HCT116 (cell line): ENCODE data around the gene KIF21B. TPM values are rescaled to one million over a fixed set of nuclear protein-coding genes. Genes with fewer than 3 reads are reported as not detected.

Experiments
- ATAC-seq: fragments of 200-7000 bp; cut with Tn5 transposase; 2 replicates; pipeline ENCODE4 v1.9.1; 2020; ENCODE audit warnings: mild to moderate bottlenecking, moderate library complexity
- BruUV-seq: library from RNA; stranded (reverse); fragments of 400-500 nt; replicated peaks from 2 replicates; lab custom pipeline; 2021; lab: Mats Ljungman, UMichigan
- CTCF ChIA-PET: fragments of 300-600 bp; sonication (Branson Sonifier 250); formaldehyde crosslinking; loops from one replicate; lab custom pipeline; 2021; ENCODE audit warnings: antibody characterized with exemption; lab: Charles Lee
- POLR2A ChIA-PET: fragments of 300-600, 350-600 bp; sonication (Branson Sonifier 250); formaldehyde crosslinking; loops from one replicate; lab custom pipeline; 2021; ENCODE audit warnings: antibody characterized with exemption; lab: Charles Lee
- RAD21 ChIA-PET, 2 experiments: fragments of 300-600 bp; sonication (Branson Sonifier 250); formaldehyde crosslinking; loops; one replicate each; lab custom pipeline; 2023; ENCODE audit warnings: low total read pairs in 2 of 2; ENCODE audit not compliant: uncharacterized antibody in 2 of 2, unreplicated experiment in 2 of 2, low non-redundant PET in 1 of 2; lab: Charles Lee
- DNase-seq: peaks from one replicate; pipeline ENCODE4 v3.0.0-alpha.2; 2010; ENCODE audit warnings: low read depth, low spot score
- H2AFZ ChIP-seq: fragments of 200-600 bp; shearing (Covaris generic), sonication (generic); 2 replicates; pipeline ENCODE4 v1.6.1; 2017; ENCODE audit warnings: low read depth, mixed run types, mixed read lengths, antibody characterized with exemption, low read length; ENCODE audit not compliant: poor library complexity, severe bottlenecking
- H3K27ac ChIP-seq: 2 replicates; pipeline ENCODE4 v1.5.1; 2012; ENCODE audit warnings: low read depth, low read length
- H3K27me3 ChIP-seq: fragments of 200-600 bp; sonication (generic); 2 replicates; pipeline ENCODE4 v1.6.1; 2016; ENCODE audit warnings: mixed run types, low read length, mixed read lengths; ENCODE audit not compliant: insufficient read depth
- H3K36me3 ChIP-seq, 2 experiments: fragments of 200-500 bp in 1 of 2; fragments of 200-600 bp in 1 of 2; sonication (Bioruptor generic) in 1 of 2; sonication (generic) in 1 of 2; 2 replicates each; pipeline versions ENCODE4 v1.5.1 to v1.6.1; 2014 to 2016; ENCODE audit warnings: low read length in 2 of 2, inconsistent platforms in 1 of 2, mixed read lengths in 1 of 2, mixed run types in 1 of 2; ENCODE audit not compliant: insufficient read depth in 2 of 2, control insufficient read depth in 1 of 2
- H3K4me1 ChIP-seq, 2 experiments: fragments of 200-600 bp in 1 of 2; sonication (generic) in 1 of 2; 2 replicates each; pipeline versions ENCODE4 v1.5.1 to v1.6.1; 2012 to 2017; ENCODE audit warnings: low read length in 2 of 2, inconsistent platforms in 1 of 2, mild to moderate bottlenecking in 1 of 2, mixed read lengths in 1 of 2, mixed run types in 1 of 2, moderate library complexity in 1 of 2; ENCODE audit not compliant: insufficient read depth in 2 of 2, control insufficient read depth in 1 of 2
- H3K4me2 ChIP-seq: fragments of 200-600 bp; sonication (generic); 2 replicates; pipeline ENCODE4 v1.6.1; 2017; ENCODE audit warnings: mixed run types, low read length, mixed read lengths
- H3K4me3 ChIP-seq, 2 experiments: fragments of 200-600 bp in 1 of 2; sonication (generic) in 1 of 2; replicated peaks in 1 of 2; 2 replicates each; pipeline ENCODE4 v1.5.1; 2011 to 2016; ENCODE audit warnings: low read length in 2 of 2, control low read depth in 1 of 2, low read depth in 1 of 2, mild to moderate bottlenecking in 1 of 2, mixed read lengths in 1 of 2, mixed run types in 1 of 2
- H3K79me2 ChIP-seq: fragments of 200-600 bp; sonication (generic); 2 replicates; pipeline ENCODE4 v1.6.1; 2017; ENCODE audit warnings: mild to moderate bottlenecking, mixed run types, low read length, moderate library complexity, mixed read lengths; ENCODE audit not compliant: insufficient read depth
- H3K9ac ChIP-seq: fragments of 200-600 bp; sonication (generic); 2 replicates; pipeline ENCODE4 v1.6.1; 2016; ENCODE audit warnings: low read length, mixed read lengths
- H3K9me2 ChIP-seq: fragments of 200-600 bp; sonication (generic), shearing (Covaris generic); 2 replicates; pipeline ENCODE4 v1.6.1; 2017; ENCODE audit warnings: mixed run types, mild to moderate bottlenecking, moderate library complexity; ENCODE audit not compliant: insufficient read depth
- H3K9me3 ChIP-seq, 2 experiments: fragments of 200-500 bp in 1 of 2; fragments of 200-600 bp in 1 of 2; sonication (Bioruptor generic) in 1 of 2; sonication (generic) in 1 of 2; 2 replicates each; pipeline ENCODE4 v1.6.1; 2014 to 2017; ENCODE audit warnings: low read length in 2 of 2, mixed read lengths in 2 of 2, inconsistent platforms in 1 of 2, low read depth in 1 of 2, mild to moderate bottlenecking in 1 of 2, mixed run types in 1 of 2, moderate library complexity in 1 of 2; ENCODE audit not compliant: control insufficient read depth in 1 of 2, insufficient read depth in 1 of 2
- H4K20me1 ChIP-seq: fragments of 200-600 bp; sonication (generic), shearing (Covaris generic); 2 replicates; pipeline ENCODE4 v1.6.1; 2017; ENCODE audit warnings: mixed run types, mild to moderate bottlenecking, moderate library complexity; ENCODE audit not compliant: insufficient read depth
- ELF1 ChIP-seq: IDR thresholded peaks from 2 replicates; pipeline ENCODE4 v1.6.1; 2012; ENCODE audit warnings: low read depth, borderline replicate concordance
- EZH2 ChIP-seq: fragments of 200-600 bp; sonication (generic); IDR thresholded peaks from 2 replicates; pipeline ENCODE4 v1.6.1; 2017; ENCODE audit warnings: antibody characterized with exemption, mixed run types
- EZH2phosphoT487 ChIP-seq: fragments of 200-600 bp; IDR thresholded peaks from 2 replicates; pipeline ENCODE4 v1.6.1; 2018; ENCODE audit warnings: antibody characterized with exemption, borderline replicate concordance
- FOSL1 ChIP-seq: IDR thresholded peaks from 2 replicates; pipeline ENCODE4 v1.6.1; 2012; ENCODE audit warnings: low read depth
- JUND ChIP-seq: IDR thresholded peaks from 2 replicates; pipeline ENCODE4 v1.6.1; 2012
- RAD21 ChIP-seq: IDR thresholded peaks from 2 replicates; pipeline ENCODE4 v1.6.1; 2012; ENCODE audit warnings: low read depth, mild to moderate bottlenecking
- SIN3A ChIP-seq: IDR thresholded peaks from 2 replicates; pipeline ENCODE4 v1.6.1; 2012; ENCODE audit warnings: low read depth
- SP1 ChIP-seq: IDR thresholded peaks from 2 replicates; pipeline ENCODE4 v1.6.1; 2012; ENCODE audit warnings: low read depth
- SRF ChIP-seq: IDR thresholded peaks from 2 replicates; pipeline ENCODE4 v1.6.1; 2012; ENCODE audit warnings: low read depth
- ZNF274 ChIP-seq: fragments of 200-500 bp; sonication (Bioruptor generic); IDR thresholded peaks from 2 replicates; pipeline ENCODE4 v1.6.1; 2014; ENCODE audit warnings: mild to moderate bottlenecking, low read depth, low read length, inconsistent platforms
- intact Hi-C: fragments of 100-400 bp; cut with micrococcal nuclease; formaldehyde crosslinking; loops from 2 replicates; pipeline ENCODE4 v1.10.0; 2022
- total RNA-seq: library from RNA; stranded (reverse); gene quantifications from one replicate; pipeline ENCODE4 v1.2.1, GENCODE V29; 2021; ENCODE audit not compliant: unreplicated experiment
- TF ChIP-seq, protein P1 (sequence below): IDR thresholded peaks from 2 replicates; pipeline ENCODE4 v1.6.1; 2012
- TF ChIP-seq, protein P2 (sequence below): IDR thresholded peaks from 2 replicates; pipeline ENCODE4 v1.6.1; 2012

The KIF21B gene
- total RNA-seq, 1 experiment from 2014 or later = 6.1 TPM

DNA sequence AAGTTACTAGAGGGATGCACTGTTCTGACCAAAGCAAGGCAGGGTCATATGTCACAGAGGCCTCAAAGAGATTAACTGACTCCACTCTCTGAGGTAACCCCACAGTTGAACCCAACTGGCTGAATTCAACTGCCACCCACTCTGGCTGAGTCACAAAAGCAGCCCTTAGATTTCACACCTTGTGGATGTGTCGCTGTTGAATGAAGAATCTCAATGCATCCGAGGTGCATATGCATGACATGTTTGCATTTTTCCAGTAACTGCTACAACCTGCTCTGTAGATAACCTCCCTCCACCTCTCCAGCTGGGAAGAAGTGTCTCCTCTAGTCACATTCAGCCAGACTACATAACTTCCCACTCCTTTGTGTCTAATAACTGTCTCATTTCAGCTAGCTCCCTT, 27.9 kb upstream of the KIF21B start:
- Histone ChIP-seq H3K27me3 (no peaks in the 10 kb centered on the region), H3K36me3 (no peaks in the 10 kb centered on the region), H2AFZ (no peak overlapping the region), H4K20me1 (no peaks in the 10 kb centered on the region), H3K27ac (no peak overlapping the region), H3K4me2 (no peak overlapping the region), H3K9me2 (no peaks in the 10 kb centered on the region), H3K4me1 (no peaks in the 10 kb centered on the region), H3K4me3 (no peak overlapping the region), H3K9ac (no peak overlapping the region), H3K79me2 (no peaks in the 10 kb centered on the region), H3K9me3 (no peaks in the 10 kb centered on the region)
- intact Hi-C loops = no loop called here
- ChIA-PET POLR2A (no interaction called here), RAD21 (no interaction called here), CTCF (interaction anchor here (1.1 kb wide), 1 partner anchor 35 kb away, joined by 3 read pairs; no protein-coding TSS in a partner anchor)
- ATAC-seq (no peak), DNase-seq (no peak)
- no TSS peak for BruUV-seq
- TF ChIP-seq SP1 = no peak
- TF ChIP-seq FOSL1 = no peak
- TF ChIP-seq EZH2 = no peak
- no peak for TF ChIP-seq EZH2phosphoT487
- TF ChIP-seq, protein P1, sequence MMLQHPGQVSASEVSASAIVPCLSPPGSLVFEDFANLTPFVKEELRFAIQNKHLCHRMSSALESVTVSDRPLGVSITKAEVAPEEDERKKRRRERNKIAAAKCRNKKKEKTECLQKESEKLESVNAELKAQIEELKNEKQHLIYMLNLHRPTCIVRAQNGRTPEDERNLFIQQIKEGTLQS = no peak
- TF ChIP-seq ZNF274 = no peak
- TF ChIP-seq JUND = no peak
- TF ChIP-seq SRF = no peak
- TF ChIP-seq ELF1 = no peak
- TF ChIP-seq SIN3A = no peak
- TF ChIP-seq, protein P2, sequence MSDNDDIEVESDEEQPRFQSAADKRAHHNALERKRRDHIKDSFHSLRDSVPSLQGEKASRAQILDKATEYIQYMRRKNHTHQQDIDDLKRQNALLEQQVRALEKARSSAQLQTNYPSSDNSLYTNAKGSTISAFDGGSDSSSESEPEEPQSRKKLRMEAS = no peak
- no peak for TF ChIP-seq RAD21
